Measurements from ENCODE around the gene MRPS15. TPM values are rescaled to one million over a fixed set of nuclear protein-coding genes. Genes with fewer than 3 reads are reported as not detected.
"Not testable (repeated sequence)": the region's sequence is repeated elsewhere in the genome, so short reads cannot be mapped to it uniquely, and the experiment has no call there.

MRPS15 gene
- total RNA-seq (100 to 1,000 TPM in 1 of 4 donors, 10 to 100 TPM in 3; 70.3 to 115 (median 79.0) TPM), polyA plus RNA-seq (100 to 1,000 TPM in 2 of 3 donors, 10 to 100 TPM in 1; 81.1 to 103 (median 103) TPM)

GRCh38 chr1:36463803-36464604 lies at the start of gene MRPS15:
MRPS15 (minus strand) TSS chr1:36464384; CDS start chr1:36464275, 109 bp downstream.
- Histone ChIP-seq H3K4me3 (peak within 1 kb of the TSS; percentile 61 to 85 (median 78)), H3K27me3 (no peaks in the 10 kb centered on the region), H3K36me3 (peaks cover 4 to 34% (median 16%) of the 10 kb centered on the region in 4 donors), H3K27ac (peak within 1 kb of the TSS; percentile 89 to 95 (median 92)), H3K4me1 (peaks cover 0 to 25% (median 20%) of the 10 kb centered on the region in 4 donors), H3K9me3 (no peaks in the 10 kb centered on the region)
- DNase-seq: peak; percentile 98
- WGBS, 2 donors: 0% methylated on average over 65 of the region's 65 CpGs
- TF ChIP-seq POLR2AphosphoS5 (IDR thresholded peaks at IDR 0.05) (peak; percentile 90 to 94 (median 92)), CTCF (IDR thresholded peaks at IDR 0.05) (no peak), POLR2A (IDR thresholded peaks at IDR 0.05) (peak in 1 of 2 donors; percentile 73), EP300 (IDR thresholded peaks at IDR 0.05) (peak in 1 of 4 donors; percentile 79)
- intact Hi-C loops (cut with DNase I): no loop called here

GRCh38 chr1:36512842-36513241 lies 48.7 kb upstream of the MRPS15 start:
- Histone ChIP-seq H3K4me3 (no peak overlapping the region), H3K36me3 (no peaks in the 10 kb centered on the region), H3K27me3 (peaks cover 0 to 13% (median 0%) of the 10 kb centered on the region in 3 donors), H3K27ac (no peak overlapping the region), H3K4me1 (no peaks in the 10 kb centered on the region), H3K9me3 (no peaks in the 10 kb centered on the region)
- intact Hi-C loops (cut with DNase I): loop anchor here (10.0 kb wide), 1 partner anchor 922 kb away; no protein-coding TSS in a partner anchor
- TF ChIP-seq POLR2AphosphoS5 (IDR thresholded peaks at IDR 0.05) (no peak), EP300 (IDR thresholded peaks at IDR 0.05) (no peak), POLR2A (IDR thresholded peaks at IDR 0.05) (no peak), CTCF (IDR thresholded peaks at IDR 0.05) (no peak)
- DNase-seq: no peak
- 40 to 81% methylated on average over 1 of the region's 1 CpG for WGBS, 2 donors

- Histone ChIP-seq H3K4me1 (no peaks in the 10 kb centered on the region), H3K27me3 (peaks cover 0 to 20% (median 2%) of the 10 kb centered on the region in 3 donors), H3K9me3 (no peaks in the 10 kb centered on the region), H3K27ac (no peak overlapping the region), H3K4me3 (no peak overlapping the region), H3K36me3 (no peaks in the 10 kb centered on the region)
- TF ChIP-seq CTCF (IDR thresholded peaks at IDR 0.05): no peak
- no peak for TF ChIP-seq EP300 (IDR thresholded peaks at IDR 0.05)
- no peak for TF ChIP-seq POLR2A (IDR thresholded peaks at IDR 0.05)
- TF ChIP-seq POLR2AphosphoS5 (IDR thresholded peaks at IDR 0.05): no peak
- 77 to 84% methylated on average over 15 of the region's 15 CpGs for WGBS, 2 donors
- intact Hi-C loops (cut with DNase I): loop anchor here (10.0 kb wide), 1 partner anchor 923 kb away; no protein-coding TSS in a partner anchor
- DNase-seq: peak; percentile 40
These were observed 47.9 kb upstream of the MRPS15 start for GRCh38 chr1:36511804-36512798.

GRCh38 chr1:36511220-36511619 lies 47.0 kb upstream of the MRPS15 start:
- DNase-seq: peak; percentile 4
- H3K36me3 ChIP-seq, H3K9me3 ChIP-seq, H3K4me3 ChIP-seq, H3K27ac ChIP-seq, H3K4me1 ChIP-seq: not testable (repeated sequence)
- intact Hi-C loops (cut with DNase I): loop anchor here (10.0 kb wide), 1 partner anchor 924 kb away; no protein-coding TSS in a partner anchor
- H3K27me3 ChIP-seq: peaks cover 0 to 24% (median 7%) of the 10 kb centered on the region in 3 donors
- 77 to 85% methylated on average over 2 of the region's 2 CpGs for WGBS, 2 donors
